SK-N-SH treated with all-trans-retinoic acid at 6 μM for 48 hours (cell line): ENCODE measurements around the gene ABLIM1.

Experiments used
- ATAC-seq: fragments of 200-7000 bp; cut with Tn5 transposase; 3 replicates; pipeline ENCODE4 v1.9.1; 2020; ENCODE audit warnings: mild to moderate bottlenecking, moderate library complexity
- ARNTL ChIP-seq: fragments of 450-650 bp; formaldehyde crosslinking; IDR thresholded peaks from 2 replicates; pipeline ENCODE4 v1.5.0; 2020; ENCODE audit warnings: low read depth, mild to moderate bottlenecking, moderate library complexity, borderline replicate concordance
- BACH2 ChIP-seq: fragments of 250-450 bp; sonication (Bioruptor Pico); IDR thresholded peaks from 2 replicates; pipeline ENCODE4 v1.9.0; 2021; ENCODE audit warnings: mild to moderate bottlenecking, borderline replicate concordance
- CREB5 ChIP-seq: fragments of 250-450 bp; sonication (Bioruptor Pico); IDR thresholded peaks from 2 replicates; pipeline ENCODE4 v1.5.1; 2020; ENCODE audit warnings: low read depth, mild to moderate bottlenecking, moderate library complexity
- CSDC2 ChIP-seq: fragments of 250-450 bp; sonication (Bioruptor Pico); IDR thresholded peaks from 2 replicates; pipeline ENCODE4 v1.5.0; 2020; ENCODE audit warnings: mild to moderate bottlenecking, moderate library complexity
- CSRNP3 ChIP-seq: fragments of 250-450 bp; sonication (Bioruptor Pico); IDR thresholded peaks from 2 replicates; pipeline ENCODE4 v1.5.1; 2021; ENCODE audit warnings: mild to moderate bottlenecking, moderate library complexity
- ESRRG ChIP-seq: fragments of 250-450 bp; sonication (Bioruptor Pico); IDR thresholded peaks from 2 replicates; pipeline ENCODE4 v1.6.1; 2021; ENCODE audit warnings: mild to moderate bottlenecking
- GLIS3 ChIP-seq: fragments of 250-450 bp; sonication (Bioruptor Pico); IDR thresholded peaks from 2 replicates; pipeline ENCODE4 v1.5.0; 2020; ENCODE audit warnings: mild to moderate bottlenecking, moderate library complexity
- ISL1 ChIP-seq: fragments of 250-450 bp; sonication (Bioruptor Pico); IDR thresholded peaks from 2 replicates; pipeline ENCODE4 v2.1.2; 2022; ENCODE audit warnings: mild to moderate bottlenecking, moderate library complexity
- OSR1 ChIP-seq: fragments of 250-450 bp; sonication (Bioruptor Pico); IDR thresholded peaks from 2 replicates; pipeline ENCODE4 v1.8.0; 2022; ENCODE audit warnings: moderate library complexity, mild to moderate bottlenecking, inconsistent platforms
- PATZ1 ChIP-seq: fragments of 250-450 bp; sonication (Bioruptor Pico); IDR thresholded peaks from 2 replicates; pipeline ENCODE4 v1.8.0; 2020; ENCODE audit warnings: mild to moderate bottlenecking, moderate library complexity, borderline replicate concordance
- RARB ChIP-seq: fragments of 250-450 bp; sonication (Bioruptor Pico); IDR thresholded peaks from 2 replicates; pipeline ENCODE4 v1.8.0; 2021; ENCODE audit warnings: mild to moderate bottlenecking, moderate library complexity
- SNAI2 ChIP-seq: fragments of 250-450 bp; sonication (Bioruptor Pico); IDR thresholded peaks from 2 replicates; pipeline ENCODE4 v1.5.0; 2020; ENCODE audit warnings: mild to moderate bottlenecking, moderate library complexity
- TCF4 ChIP-seq: fragments of 250-450 bp; sonication (Bioruptor Pico); IDR thresholded peaks from 2 replicates; pipeline ENCODE4 v1.8.0; 2021; ENCODE audit warnings: mild to moderate bottlenecking, moderate library complexity, borderline replicate concordance
- TOX ChIP-seq: fragments of 250-450 bp; sonication (Bioruptor Pico); IDR thresholded peaks from 2 replicates; pipeline ENCODE4 v1.8.0; 2021; ENCODE audit warnings: mild to moderate bottlenecking, moderate library complexity, borderline replicate concordance
- TSHZ2 ChIP-seq: fragments of 250-450 bp; sonication (Bioruptor Pico); IDR thresholded peaks from 2 replicates; pipeline ENCODE4 v1.5.0; 2020; ENCODE audit warnings: mild to moderate bottlenecking, moderate library complexity
- ZC3H10 ChIP-seq: fragments of 250-450 bp; sonication (Bioruptor Pico); IDR thresholded peaks from 2 replicates; pipeline ENCODE4 v1.5.1; 2021; ENCODE audit warnings: mild to moderate bottlenecking, moderate library complexity
- ZFP3 ChIP-seq: fragments of 250-450 bp; sonication (Bioruptor Pico); IDR thresholded peaks from 2 replicates; pipeline ENCODE4 v1.5.0; 2020; ENCODE audit warnings: mild to moderate bottlenecking, moderate library complexity
- ZFP30 ChIP-seq: fragments of 450-650 bp; formaldehyde crosslinking; IDR thresholded peaks from 2 replicates; pipeline ENCODE4 v1.5.0; 2022; ENCODE audit warnings: mild to moderate bottlenecking, moderate library complexity
- ZNF565 ChIP-seq: fragments of 450-650 bp; formaldehyde crosslinking; conservative IDR thresholded peaks from 2 replicates; pipeline ENCODE4 v1.5.0; 2020; ENCODE audit warnings: low read depth, mild to moderate bottlenecking, moderate library complexity
- ZNF70 ChIP-seq: fragments of 450-650 bp; formaldehyde crosslinking; IDR thresholded peaks from 2 replicates; pipeline ENCODE4 v1.5.0; 2020; ENCODE audit warnings: mild to moderate bottlenecking, moderate library complexity
- ZNF8 ChIP-seq: fragments of 450-650 bp; formaldehyde crosslinking; IDR thresholded peaks from 2 replicates; pipeline ENCODE4 v1.5.0; 2020; ENCODE audit warnings: mild to moderate bottlenecking, moderate library complexity

Gene ABLIM1

GRCh38 chr10:114581071-114581470 lies 77.0 kb downstream of the ABLIM1 start:
- TF ChIP-seq TCF4 (no peak), CREB5 (CRISPR knock-in tag) (no peak), SNAI2 (CRISPR knock-in tag) (no peak), TOX (CRISPR knock-in tag) (no peak), ARNTL (no peak), ZNF70 (CRISPR knock-in tag) (no peak), ESRRG (CRISPR knock-in tag) (no peak), ZNF8 (CRISPR knock-in tag) (no peak), ZC3H10 (CRISPR knock-in tag) (no peak), TSHZ2 (no peak), PATZ1 (CRISPR knock-in tag) (no peak), CSDC2 (CRISPR knock-in tag) (no peak), OSR1 (CRISPR knock-in tag) (no peak), ZFP3 (CRISPR knock-in tag) (no peak), BACH2 (no peak), ISL1 (no peak), ZFP30 (CRISPR knock-in tag) (no peak), GLIS3 (CRISPR knock-in tag) (no peak)
- ATAC-seq: no peak

GRCh38 chr10:114577133-114577532 lies 80.9 kb downstream of the ABLIM1 start:
- peak; percentile 79 for ATAC-seq

More at GRCh38 chr10:114577133-114577532, 80.9 kb downstream of the ABLIM1 start:
- TF ChIP-seq CSRNP3 (CRISPR knock-in tag): no peak
- TF ChIP-seq CSDC2 (CRISPR knock-in tag): no peak
- TF ChIP-seq ZNF70 (CRISPR knock-in tag): no peak
- no peak for TF ChIP-seq OSR1 (CRISPR knock-in tag)
- no peak for TF ChIP-seq PATZ1 (CRISPR knock-in tag)
- no peak for TF ChIP-seq TCF4
- TF ChIP-seq ZNF565 (CRISPR knock-in tag): no peak
- TF ChIP-seq ESRRG (CRISPR knock-in tag): no peak
- no peak for TF ChIP-seq ZFP3 (CRISPR knock-in tag)
- TF ChIP-seq SNAI2 (CRISPR knock-in tag): no peak
- TF ChIP-seq RARB (CRISPR knock-in tag): no peak
- TF ChIP-seq CREB5 (CRISPR knock-in tag): no peak
- TF ChIP-seq ZC3H10 (CRISPR knock-in tag): no peak
- no peak for TF ChIP-seq TOX (CRISPR knock-in tag)
- TF ChIP-seq GLIS3 (CRISPR knock-in tag): no peak
- no peak for TF ChIP-seq TSHZ2
- no peak for TF ChIP-seq ZNF8 (CRISPR knock-in tag)
- no peak for TF ChIP-seq ZFP30 (CRISPR knock-in tag)
